SU-DHL-6 (cell line): ENCODE data around the gene SPECC1.

Experiments used
- CTCF ChIP-seq: fragments of 200-600 bp; sonication (generic); IDR thresholded peaks from one replicate; pipeline ENCODE4 v1.5.1; 2017; ENCODE audit warnings: antibody characterized with exemption, mild to moderate bottlenecking, low read length, moderate library complexity; ENCODE audit not compliant: insufficient read depth, poor library complexity, severe bottlenecking
- EZH2phosphoT487 ChIP-seq: fragments of 200-600 bp; sonication (generic), shearing (Covaris generic); conservative IDR thresholded peaks from 2 replicates; pipeline ENCODE4 v1.6.1; 2018; ENCODE audit warnings: mild to moderate bottlenecking, antibody characterized with exemption, low read length, moderate library complexity, mixed read lengths

- TF ChIP-seq CTCF (no peak), EZH2phosphoT487 (no peak)
Observed at GRCh38 chr17:20208717-20209116, 199.6 kb downstream of the SPECC1 start.
